Kasumi-1 (cell line): Measurements from ENCODE around the gene GSTM1.
"Not testable (repeated sequence)": the region's sequence is repeated elsewhere in the genome, so short reads cannot be mapped to it uniquely, and the experiment has no call there.

Experiments
- DNase-seq, 2 experiments: peaks; one replicate each; lab custom pipeline; 2025; lab: John Stamatoyannopoulos, UW

The GSTM1 gene

DNA sequence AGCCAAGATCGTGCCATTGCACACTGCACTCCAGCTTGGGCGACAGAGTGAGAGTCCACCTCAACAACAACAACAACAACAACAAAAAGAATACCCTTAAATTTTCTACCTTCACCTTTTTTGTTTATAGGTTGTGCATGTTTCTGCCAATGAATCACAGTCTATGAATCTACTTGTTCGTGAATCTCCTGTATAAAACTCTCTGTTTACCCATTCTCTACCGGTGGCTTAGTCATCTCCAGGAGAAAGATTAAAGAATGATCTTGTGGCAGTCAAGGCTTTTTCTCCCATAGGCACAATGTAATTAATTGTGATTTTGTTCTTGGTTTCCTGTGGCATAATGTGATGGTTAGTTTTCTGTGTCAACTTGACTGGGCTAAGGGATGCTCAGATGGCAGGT is 10.2 kb downstream of the GSTM1 start:
- DNase-seq, result not testable (repeated sequence)

DNA sequence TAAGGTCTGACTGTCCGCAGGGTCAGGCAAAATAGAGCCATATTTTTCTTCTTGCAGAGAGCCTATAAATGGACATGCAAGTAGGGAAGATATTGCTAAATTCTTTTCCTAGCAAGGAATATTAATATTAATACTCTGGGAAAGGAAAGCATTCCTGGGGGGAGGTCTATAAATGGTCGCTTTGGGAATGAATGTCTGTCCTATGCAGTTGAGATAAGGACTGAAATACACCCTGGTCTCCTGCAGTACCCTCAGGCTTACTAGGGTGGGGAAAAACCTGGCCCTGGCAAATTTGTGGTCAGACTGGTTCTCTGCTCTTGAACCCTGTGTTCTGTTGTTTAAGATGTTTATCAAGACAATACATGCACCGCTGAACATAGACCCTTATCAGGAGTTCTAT is 15.3 kb downstream of the GSTM1 start:
- not testable (repeated sequence) for DNase-seq

DNA sequence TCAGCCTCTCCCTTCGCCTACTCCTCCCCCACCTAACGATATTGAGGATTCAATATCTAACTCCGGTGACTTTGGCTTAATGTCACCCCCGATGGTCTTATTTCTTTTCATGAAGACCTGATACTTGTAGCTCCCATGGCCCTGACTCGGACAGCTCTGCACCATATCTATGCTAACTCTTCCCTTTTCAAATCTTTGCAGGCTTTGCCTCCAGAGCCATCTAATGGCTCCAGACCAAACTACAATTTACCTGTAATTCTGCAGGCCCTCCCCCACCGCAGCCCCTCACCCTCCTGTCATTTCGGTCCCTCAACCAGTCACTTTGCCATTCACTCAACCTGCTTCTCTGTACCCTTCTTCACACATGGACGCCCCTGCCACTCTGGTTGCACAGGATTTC is 16.6 kb downstream of the GSTM1 start:
- no peak for DNase-seq

DNA sequence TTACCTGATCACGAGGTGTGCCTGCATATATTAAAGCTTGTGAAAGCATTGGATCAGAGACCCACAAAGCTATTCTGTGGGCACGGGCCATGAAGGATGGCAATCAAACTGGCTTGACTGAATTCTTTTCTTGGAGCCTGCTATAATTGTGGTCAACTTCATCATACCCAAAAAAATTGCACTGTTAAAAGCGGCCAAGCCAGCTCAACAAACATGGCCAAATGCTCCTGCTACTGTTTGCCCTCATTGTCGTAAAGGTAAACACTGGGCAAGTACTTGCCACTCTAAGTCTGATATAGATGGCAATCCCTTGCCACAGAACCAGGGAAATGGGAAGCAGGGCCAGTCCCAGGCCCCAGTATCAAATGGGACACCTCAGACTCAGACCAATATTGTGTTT is 17.8 kb downstream of the GSTM1 start:
- no peak for DNase-seq

DNA sequence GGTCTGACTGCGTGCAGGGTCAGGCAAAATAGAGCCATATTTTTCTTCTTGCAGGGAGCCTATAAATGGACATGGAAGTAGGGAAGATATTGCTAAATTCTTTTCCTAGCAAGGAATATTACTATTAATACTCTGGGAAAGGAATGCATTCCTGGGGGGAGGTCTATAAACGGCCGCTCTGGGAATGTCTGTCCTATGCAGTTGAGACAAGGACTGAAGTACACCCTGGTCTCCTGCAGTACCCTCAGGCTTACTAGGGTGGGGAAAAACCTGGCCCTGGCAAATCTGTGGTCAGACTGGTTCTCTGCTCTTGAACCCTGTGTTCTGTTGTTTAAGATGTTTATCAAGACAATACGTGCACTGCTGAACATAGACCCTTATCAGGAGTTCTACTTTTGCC is 21.3 kb downstream of the GSTM1 start:
- not testable (repeated sequence) for DNase-seq

DNA sequence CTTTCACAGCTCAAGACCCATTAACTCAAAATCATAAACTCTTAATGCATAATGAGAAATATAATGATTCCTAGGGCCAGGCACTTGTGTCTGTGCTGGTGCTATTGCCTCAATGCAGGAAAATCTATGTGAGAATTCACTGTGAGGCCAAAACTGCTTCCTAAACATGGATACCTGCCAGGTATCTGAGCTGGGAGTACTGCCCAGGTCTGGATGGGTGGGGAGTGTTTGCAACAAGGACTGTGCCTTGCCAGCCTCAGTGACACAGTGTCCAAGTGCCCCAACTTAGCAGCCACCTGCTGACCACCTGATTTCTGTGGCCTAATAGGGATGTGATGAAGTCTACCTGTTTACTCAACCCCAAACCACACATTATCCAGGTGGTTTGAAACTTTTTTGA is 22.2 kb downstream of the GSTM1 start:
- DNase-seq, result not testable (repeated sequence)

DNA sequence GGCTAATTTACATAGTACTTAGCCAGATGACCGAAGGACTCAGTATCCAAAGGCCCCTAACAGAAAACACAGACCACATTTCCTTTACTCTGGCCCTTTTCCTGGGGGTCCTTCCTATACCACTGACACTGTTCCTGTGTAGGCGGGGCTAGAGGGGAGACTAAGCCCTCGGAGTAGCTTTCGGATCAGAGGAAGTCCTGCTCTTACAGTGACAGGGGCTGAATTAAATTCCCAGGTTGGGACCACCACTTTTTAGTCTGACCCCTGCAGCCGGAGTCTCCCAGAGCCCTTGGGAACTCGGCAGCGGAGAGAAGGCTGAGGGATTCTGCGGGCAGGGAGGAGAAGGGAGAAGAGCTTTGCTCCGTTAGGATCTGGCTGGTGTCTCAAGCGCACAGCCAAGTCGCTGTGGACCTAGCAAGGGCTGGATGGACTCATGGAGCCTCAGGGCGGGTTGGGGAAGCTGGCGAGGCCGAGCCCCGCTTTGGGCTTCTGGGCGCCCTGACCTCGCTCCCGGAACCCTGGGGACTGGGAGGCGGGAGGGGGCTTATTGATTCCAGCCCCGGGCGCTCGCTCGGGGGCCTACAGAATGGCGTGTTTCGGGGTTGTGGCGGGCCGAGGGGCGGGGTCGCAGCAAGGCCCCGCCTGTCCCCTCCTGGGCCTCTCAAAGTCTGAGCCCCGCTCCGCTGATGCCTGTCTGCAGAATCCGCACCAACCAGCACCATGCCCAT is 24.1 kb downstream of the GSTM1 start, which contains the start of gene GSTM5:
GSTM5 (plus strand) TSS at position 659 of the 728 bp plus-strand sequence; CDS start at position 721, 62 bp downstream.
- DNase-seq, result not testable (repeated sequence)

DNA sequence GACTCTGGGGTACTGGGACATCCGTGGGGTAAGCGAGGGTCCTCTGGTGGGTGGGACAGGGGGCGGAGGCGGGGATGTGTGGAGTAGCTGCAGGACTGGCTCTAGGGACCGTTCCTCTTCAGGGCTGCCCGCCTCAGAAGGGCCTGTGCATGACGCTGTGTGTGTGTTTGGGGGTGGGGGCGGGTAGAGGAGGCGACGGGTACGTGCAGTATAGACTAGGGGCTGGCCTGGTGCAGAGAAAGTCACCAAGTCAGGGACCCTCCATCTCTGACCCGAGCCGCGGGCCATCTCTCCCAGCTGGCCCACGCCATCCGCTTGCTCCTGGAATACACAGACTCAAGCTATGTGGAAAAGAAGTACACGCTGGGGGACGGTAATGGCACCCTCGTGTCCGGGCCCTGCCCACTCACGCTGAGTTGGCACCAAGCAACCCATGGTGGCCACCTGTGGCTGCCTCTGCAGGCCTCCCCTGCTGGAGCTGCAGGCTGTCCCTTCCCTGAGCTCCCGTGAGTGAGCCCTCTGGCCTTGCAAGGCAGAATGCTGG is 24.8 kb downstream of the GSTM1 start:
- DNase-seq, result no peak

DNA sequence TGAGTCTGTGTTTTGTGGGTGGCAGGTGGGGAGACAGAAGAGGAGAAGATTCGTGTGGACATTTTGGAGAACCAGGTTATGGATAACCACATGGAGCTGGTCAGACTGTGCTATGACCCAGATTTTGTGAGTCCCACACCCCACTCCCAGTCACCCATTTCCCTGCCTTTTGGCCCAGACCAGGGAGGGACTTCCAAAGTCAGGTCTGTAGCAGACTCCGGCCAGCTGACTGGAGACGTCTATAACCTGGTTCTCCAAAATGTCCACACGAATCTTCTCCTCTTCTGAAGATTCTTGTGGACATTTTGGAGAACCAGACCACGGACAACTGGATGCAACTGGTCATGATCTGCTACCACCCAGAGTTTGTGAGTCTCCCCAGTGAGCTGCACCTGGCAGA is 26.0 kb downstream of the GSTM1 start:
- DNase-seq, result no peak

DNA sequence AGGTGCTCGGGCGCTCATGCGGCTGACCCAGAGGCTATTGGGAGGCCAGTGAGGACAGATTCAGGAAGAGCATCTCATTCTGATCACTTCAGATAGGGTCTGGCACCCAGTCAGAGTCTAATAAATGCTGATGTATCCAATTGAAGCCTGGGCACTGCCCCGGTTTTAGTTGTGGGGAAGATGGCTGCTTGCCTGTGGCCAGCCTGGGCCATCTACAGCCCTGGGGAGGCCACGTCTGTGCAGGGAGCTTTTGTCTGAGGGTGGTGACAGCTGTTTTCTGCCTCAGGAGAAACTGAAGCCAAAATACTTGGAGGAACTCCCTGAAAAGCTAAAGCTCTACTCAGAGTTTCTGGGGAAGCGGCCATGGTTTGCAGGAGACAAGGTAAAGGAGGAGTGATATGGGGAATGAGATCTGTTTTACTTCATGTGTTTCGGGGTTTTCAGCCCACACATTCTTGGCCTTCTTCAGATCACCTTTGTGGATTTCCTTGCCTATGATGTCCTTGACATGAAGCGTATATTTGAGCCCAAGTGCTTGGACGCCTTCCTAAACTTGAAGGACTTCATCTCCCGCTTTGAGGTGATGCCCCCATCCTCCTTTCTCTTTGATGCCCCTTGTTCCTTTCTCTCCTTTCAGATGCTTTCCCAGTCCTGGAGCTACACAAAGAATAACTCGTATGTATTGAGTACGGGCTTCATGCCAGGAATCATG is 27.2 kb downstream of the GSTM1 start:
- DNase-seq, result no peak

DNA sequence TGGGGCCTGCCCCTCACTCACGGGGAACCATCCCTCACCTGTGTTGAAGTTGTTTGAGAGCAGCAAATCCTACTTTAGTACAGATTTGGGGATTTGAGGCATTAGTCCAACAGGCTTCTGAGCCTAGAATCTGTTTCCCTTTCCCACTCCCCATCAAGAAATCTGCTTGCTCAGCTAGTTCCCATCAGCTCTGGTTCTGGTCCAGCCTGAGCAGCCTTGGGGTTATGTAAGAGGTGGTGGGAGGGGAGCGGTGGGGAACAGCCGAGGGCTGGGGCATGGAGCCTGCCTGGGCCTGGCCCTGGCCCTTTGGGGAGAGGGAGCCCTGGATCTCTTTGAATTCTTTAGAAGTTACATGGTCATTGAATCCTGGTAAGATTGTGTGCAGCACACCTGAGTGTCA is 28.5 kb downstream of the GSTM1 start:
- DNase-seq, result no peak

DNA sequence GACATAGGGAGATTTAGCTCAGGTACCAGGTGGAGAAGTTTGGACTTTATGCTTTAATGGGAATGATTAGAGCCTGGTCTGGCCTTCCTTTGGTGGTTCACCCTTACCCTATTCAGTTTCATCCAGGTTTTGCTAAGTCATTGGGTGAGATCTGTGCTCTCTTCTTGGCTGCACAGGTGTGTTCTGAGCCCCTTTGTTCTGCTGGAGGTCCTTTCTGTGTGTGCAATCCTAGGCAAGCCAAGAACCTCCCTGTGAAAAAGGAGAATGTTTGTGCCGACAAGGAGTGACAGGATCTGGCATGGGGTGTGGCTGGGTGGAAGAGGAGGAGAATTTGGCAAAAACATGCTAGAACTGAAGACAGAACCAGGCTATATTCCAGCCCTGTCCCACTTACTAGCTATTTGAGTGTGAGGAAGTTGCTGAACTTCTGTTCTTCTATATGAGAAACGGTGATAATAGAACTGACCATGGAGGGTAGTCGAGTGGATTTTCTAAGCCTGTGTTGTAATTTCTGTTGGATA is 29.0 kb downstream of the GSTM1 start:
- DNase-seq, result no peak

DNA sequence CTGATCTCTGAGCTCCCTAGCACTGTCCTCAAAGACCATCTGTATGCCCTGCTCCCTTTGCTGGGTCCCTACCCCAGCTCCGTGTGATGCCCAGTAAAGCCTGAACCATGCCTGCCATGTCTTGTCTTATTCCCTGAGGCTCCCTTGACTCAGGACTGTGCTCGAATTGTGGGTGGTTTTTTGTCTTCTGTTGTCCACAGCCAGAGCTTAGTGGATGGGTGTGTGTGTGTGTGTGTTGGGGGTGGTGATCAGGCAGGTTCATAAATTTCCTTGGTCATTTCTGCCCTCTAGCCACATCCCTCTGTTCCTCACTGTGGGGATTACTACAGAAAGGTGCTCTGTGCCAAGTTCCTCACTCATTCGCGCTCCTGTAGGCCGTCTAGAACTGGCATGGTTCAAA is 30.1 kb downstream of the GSTM1 start:
- DNase-seq, result no peak

DNA sequence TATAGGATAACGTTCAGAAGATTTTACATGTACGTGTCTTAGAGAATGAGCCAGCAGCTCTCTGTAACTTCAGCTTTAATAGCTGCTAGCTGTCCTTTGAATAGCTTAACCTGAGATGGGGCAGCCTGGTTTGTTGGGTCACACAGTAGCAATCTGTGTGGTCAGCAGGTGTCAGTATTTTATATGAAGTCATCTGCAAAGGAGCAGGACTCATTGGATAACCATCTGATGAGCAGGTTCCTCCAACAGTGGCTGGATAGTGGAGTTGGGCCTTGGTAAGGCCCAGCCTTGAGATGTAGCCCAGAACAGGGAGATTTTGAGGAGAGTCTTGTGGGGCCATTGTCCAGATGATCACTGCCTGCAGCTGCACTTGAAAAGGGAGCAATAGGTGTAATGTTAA is 30.9 kb downstream of the GSTM1 start:
- no peak for DNase-seq

DNA sequence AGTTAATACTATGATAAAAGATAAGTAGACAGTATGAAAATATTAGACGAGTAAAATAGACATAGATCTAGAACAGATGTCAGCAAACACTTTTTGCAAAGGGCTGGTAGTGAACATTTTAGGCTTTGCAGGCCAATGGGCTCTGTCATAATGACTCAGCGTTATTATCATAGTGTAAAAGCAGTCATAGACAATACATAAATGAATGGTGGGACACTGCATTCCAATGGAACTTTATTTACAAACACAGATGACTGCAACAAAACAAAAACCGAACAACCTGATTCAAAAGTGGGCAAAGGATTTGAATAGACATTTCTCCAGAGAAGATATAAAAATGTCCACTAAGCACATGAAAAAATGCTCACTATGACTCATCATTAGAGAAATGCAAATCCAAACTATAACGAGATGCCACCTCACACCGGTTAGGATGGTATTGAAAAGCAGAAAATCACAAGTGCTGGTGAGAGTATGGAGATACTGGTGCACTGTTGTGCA is 31.8 kb downstream of the GSTM1 start:
- no peak for DNase-seq

DNA sequence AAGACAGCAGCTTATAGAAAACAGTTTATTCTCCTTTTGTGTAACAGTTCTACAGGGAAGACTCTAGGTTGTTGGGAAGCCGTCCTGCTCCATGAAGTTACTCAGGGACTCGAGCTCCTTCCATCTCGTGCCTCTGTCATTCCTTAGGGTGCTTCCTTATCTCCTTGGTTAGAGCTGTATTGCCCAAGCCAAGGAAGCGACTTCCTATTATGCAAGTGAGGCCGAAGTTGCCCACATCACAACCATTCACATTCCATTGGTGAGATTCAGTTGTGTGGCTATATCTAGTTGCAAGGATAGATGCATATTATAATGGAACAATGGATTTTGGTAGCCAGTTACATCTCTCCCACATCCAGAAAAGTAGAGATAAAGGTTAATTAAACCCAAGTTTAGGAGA is 33.4 kb downstream of the GSTM1 start:
- DNase-seq, result no peak

DNA sequence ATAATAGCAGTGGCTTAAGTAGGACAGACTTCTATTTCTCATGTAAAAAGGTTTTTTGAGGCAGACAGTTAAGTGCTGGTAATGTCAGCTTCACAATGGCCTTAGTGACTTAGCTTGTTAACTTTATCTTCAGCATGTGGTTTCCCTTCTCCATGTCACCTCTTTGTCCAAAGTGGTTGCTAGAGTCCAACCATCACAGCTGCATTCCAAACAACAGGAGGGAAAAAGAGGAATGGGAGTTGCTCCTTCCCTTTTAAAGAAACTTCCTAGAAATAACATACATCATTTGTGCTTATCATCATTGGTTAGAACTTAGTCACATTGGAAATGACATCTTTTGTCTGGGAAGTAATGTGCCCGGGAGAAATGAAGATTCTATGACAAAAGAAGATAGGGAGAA is 34.4 kb downstream of the GSTM1 start:
- DNase-seq, result no peak

DNA sequence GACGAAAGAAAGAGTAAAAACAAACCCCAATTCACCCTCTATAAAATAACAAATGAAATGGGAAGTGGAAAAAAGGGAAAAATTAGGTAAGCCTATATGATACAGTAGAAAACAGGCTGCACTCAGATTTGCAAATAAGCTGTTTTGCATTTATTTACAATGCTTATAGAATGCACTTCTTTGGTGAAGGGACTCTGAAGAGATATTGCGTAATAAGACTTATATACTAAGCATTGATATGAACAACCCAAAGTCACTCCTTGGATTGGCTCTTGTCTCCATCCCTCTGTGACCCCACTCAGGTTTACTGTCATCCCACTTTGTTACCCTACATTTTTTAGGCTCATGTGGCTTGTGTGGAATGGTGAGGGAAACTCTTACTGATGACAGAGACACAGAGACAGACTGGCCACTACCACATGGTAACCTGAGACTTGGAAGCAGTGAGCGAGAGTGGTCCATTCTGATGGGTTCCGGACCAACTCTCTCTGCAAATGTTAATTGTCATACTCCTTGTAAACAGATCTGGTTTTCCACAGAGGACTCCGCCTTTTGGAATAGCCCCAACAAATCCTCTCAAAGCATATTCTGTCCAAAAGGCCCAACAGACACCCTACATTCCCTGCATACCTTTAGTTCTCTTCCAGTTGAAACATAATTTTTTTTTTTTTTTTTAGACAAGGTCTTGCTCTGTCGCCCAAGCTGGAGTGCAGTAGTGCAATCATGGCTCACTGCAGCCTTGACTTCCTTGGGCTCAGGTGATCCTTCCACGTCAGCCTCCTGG is 35.5 kb downstream of the GSTM1 start:
- DNase-seq, result no peak

DNA sequence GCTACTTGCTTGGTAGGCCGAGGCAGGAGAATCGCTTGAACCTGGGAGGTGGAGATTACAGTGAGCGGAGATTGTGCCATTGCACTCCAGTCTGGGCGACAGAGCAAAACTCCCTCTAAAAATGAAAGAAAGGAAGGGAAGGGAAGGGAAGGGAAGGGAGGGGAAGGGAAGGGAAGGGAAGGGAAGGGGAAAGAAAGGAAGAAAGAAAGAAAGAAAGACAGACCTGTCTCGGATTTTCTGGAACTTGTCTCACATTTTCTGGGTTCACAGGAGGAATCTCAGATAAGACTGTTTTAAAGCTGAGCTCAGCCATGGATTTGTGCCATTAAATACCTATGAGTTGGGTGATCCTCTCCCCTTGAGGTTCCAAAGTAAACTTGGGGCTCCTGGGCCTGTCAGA is 37.3 kb downstream of the GSTM1 start:
- no peak for DNase-seq

DNA sequence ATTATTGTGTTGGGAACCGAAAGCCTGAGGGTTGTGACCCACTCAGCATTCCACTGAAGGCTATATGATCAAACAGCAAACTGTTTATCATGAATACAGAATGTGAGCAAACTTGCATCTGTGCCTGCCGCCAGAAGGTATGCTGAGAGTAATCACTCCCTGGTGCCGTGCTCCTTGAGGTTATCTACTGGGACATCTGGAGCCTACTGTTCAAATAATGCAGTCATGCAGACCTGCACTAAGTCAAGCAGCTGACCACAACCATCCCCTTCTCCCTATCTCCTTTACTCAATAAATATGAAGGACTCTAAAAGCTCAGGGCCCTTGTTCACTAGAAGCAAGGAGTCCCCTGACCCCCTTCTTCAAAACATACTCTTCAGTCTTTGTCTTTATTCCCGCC is 37.9 kb downstream of the GSTM1 start:
- no peak for DNase-seq

DNA sequence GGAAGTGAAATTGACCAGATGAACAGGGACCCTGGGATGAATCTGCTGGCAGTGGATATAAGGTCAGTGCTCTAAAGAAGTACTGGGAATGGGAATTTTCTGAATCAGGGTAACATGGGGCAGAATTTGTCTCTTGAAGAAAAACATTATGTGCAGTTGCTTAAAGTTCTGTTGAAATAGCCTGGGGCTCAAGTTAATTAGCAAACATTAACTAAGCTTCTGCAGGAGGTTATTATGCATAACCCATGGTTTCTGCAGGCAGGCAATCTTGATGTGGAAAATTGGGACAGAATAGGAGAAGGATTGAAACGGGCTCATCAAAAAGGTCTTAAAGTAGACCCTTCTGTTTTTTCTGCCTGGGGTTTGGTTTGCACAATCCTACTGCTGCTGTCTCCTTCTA is 38.4 kb downstream of the GSTM1 start:
- DNase-seq, result no peak

DNA sequence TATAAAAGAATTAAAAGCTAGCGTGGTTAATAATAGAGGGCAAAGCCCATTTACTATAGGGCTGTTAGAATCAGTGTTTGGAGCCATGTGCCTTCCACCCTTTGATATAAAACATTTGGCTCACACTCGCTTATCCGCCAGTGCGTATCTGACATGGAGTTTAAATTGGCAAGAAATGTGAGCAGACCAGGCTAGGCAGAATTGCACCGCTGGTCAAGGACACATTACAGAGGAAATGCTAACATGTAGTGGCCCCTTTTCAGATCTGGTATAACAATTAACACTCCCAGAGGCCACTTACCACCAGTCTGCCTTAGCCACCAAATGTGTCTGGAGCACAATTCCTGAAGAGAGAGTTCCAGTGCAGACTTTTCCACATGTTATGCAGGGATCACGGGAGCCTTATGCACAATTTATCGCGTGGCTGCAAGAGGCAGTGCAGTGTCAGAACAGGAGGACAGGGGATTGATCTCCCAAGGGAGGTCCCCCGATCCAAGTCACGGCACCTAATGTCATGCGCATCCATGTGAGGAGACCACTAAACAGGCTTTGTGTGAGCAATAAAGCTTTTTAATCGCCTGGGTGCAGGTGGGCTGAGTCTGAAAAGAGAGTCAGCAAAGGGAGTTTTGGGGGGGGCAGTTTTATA is 39.2 kb downstream of the GSTM1 start:
- DNase-seq, result no peak
